Gastroesophageal sphincter (tissue), 3 donors: ENCODE data around the gene FAM228B.

Source experiments
- CTCF ChIP-seq, 4 experiments: fragments of 200-600 bp in 2 of 4; fragments of 450-650 bp in 2 of 4; sonication (generic) in 1 of 4; IDR thresholded peaks; one replicate each; pipeline ENCODE4 v1.5.1; 2017 to 2019; ENCODE audit warnings: antibody characterized with exemption in 4 of 4, mild to moderate bottlenecking in 2 of 4, moderate library complexity in 2 of 4
- EP300 ChIP-seq: sonication (generic); formaldehyde crosslinking; IDR thresholded peaks from one replicate; pipeline ENCODE4 v1.6.1; 2017; ENCODE audit warnings: antibody characterized with exemption, mild to moderate bottlenecking
- POLR2A ChIP-seq, 2 donors: fragments of 450-650 bp; IDR thresholded peaks; one replicate each; pipeline ENCODE4 v1.6.1; 2017; ENCODE audit warnings: antibody characterized with exemption in 2 of 2, mild to moderate bottlenecking in 2 of 2, moderate library complexity in 1 of 2
- POLR2AphosphoS5 ChIP-seq: sonication (generic); formaldehyde crosslinking; IDR thresholded peaks from one replicate; pipeline ENCODE4 v1.6.1; 2017; ENCODE audit warnings: antibody characterized with exemption

GRCh38 chr2:24075915-24076848 lies 47.1 kb upstream of the FAM228B start, which contains the start of gene SF3B6:
- peak in 1 of 4 experiments; percentile 4 for TF ChIP-seq CTCF (IDR thresholded peaks at IDR 0.05)
- peak; percentile 41 to 48 for TF ChIP-seq POLR2A (IDR thresholded peaks at IDR 0.05)
- peak; percentile 85 for TF ChIP-seq POLR2AphosphoS5
- no peak for TF ChIP-seq EP300
